Gastroesophageal sphincter (tissue), 4 donors: Measurements from ENCODE around the gene ANK3. TPM values are rescaled to one million over a fixed set of nuclear protein-coding genes. Genes with fewer than 3 reads are reported as not detected.

Experiments used
- ATAC-seq: fragments of 150-250 bp; one replicate; pipeline ENCODE4 v1.9.1; 2016; ENCODE audit warnings: mild to moderate bottlenecking, moderate library complexity
- H3K27ac ChIP-seq, 4 donors: fragments of 200-600 bp; sonication (generic) in 3 of 4; 1 replicate in 3 of 4; 2 replicates in 1 of 4; pipeline ENCODE4 v1.5.1; 2016 to 2019
- H3K27me3 ChIP-seq: fragments of 200-600 bp; sonication (generic); one replicate; pipeline ENCODE4 v1.5.1; 2019
- H3K36me3 ChIP-seq, 2 donors: fragments of 200-600 bp; sonication (generic); one replicate each; pipeline ENCODE4 v1.5.1; 2019; ENCODE audit warnings: control low read depth in 1 of 2
- H3K4me1 ChIP-seq, 3 donors: fragments of 200-600 bp; sonication (generic); 1 replicate in 2 of 3; 2 replicates in 1 of 3; pipeline ENCODE4 v1.5.1; 2016 to 2019; ENCODE audit warnings: control low read depth in 2 of 3
- H3K4me3 ChIP-seq, 2 donors: fragments of 200-600 bp; sonication (generic); one replicate each; pipeline ENCODE4 v1.5.1; 2019; ENCODE audit warnings: mild to moderate bottlenecking in 1 of 2, moderate library complexity in 1 of 2
- H3K9me3 ChIP-seq, 3 donors: fragments of 200-600 bp; sonication (generic); one replicate each; pipeline ENCODE4 v1.5.1; 2017 to 2019; ENCODE audit warnings: control low read depth in 2 of 3
- CTCF ChIP-seq, 4 experiments: fragments of 200-600 bp in 2 of 4; fragments of 450-650 bp in 2 of 4; sonication (generic) in 1 of 4; IDR thresholded peaks; one replicate each; pipeline ENCODE4 v1.5.1; 2017 to 2019; ENCODE audit warnings: antibody characterized with exemption in 4 of 4, mild to moderate bottlenecking in 2 of 4, moderate library complexity in 2 of 4
- EP300 ChIP-seq: sonication (generic); formaldehyde crosslinking; IDR thresholded peaks from one replicate; pipeline ENCODE4 v1.6.1; 2017; ENCODE audit warnings: antibody characterized with exemption, mild to moderate bottlenecking
- POLR2A ChIP-seq, 2 donors: fragments of 450-650 bp; IDR thresholded peaks; one replicate each; pipeline ENCODE4 v1.6.1; 2017; ENCODE audit warnings: antibody characterized with exemption in 2 of 2, mild to moderate bottlenecking in 2 of 2, moderate library complexity in 1 of 2
- POLR2AphosphoS5 ChIP-seq: sonication (generic); formaldehyde crosslinking; IDR thresholded peaks from one replicate; pipeline ENCODE4 v1.6.1; 2017; ENCODE audit warnings: antibody characterized with exemption
- WGBS, 2 donors: methylation state at CpG; one replicate each; pipeline ENCODE4 v1.1.5; 2018; ENCODE audit warnings: low coverage in 1 of 2; 5-methylcytosine and 5-hydroxymethylcytosine counted together
- total RNA-seq, 4 donors: library from RNA; depleted of rRNA; stranded (reverse); fragments of >200 nt; gene quantifications; one replicate each; pipeline ENCODE4 v1.1.0, GENCODE V29; 2016

Gene ANK3
- total RNA-seq, 4 donors from 2014 or later, result 21.1 to 61.5 (median 38.9) TPM

- TF ChIP-seq POLR2A (IDR thresholded peaks at IDR 0.05) (no peak), POLR2AphosphoS5 (no peak), CTCF (IDR thresholded peaks at IDR 0.05) (no peak), EP300 (no peak)
- no peak overlapping the region for H3K4me3 ChIP-seq
- no peaks in the 10 kb centered on the region for H3K27me3 ChIP-seq
- H3K9me3 ChIP-seq, result no peaks in the 10 kb centered on the region
- peaks cover 0 to 15% (median 0%) of the 10 kb centered on the region in 3 donors for H3K4me1 ChIP-seq
- no peak for ATAC-seq
- 60% methylated on average over 4 of the region's 4 CpGs for WGBS, 2 donors
- no peaks in the 10 kb centered on the region for H3K36me3 ChIP-seq
- H3K27ac ChIP-seq, result peak overlapping the region in 1 of 4 donors; percentile 23
Measured at GRCh38 chr10:60351191-60351853, 38.4 kb downstream of the ANK3 start.

GRCh38 chr10:60350400-60350799 is 39.3 kb downstream of the ANK3 start:
- no peaks in the 10 kb centered on the region for H3K27me3 ChIP-seq
- 67 to 69% methylated on average over 2 of the region's 2 CpGs for WGBS, 2 donors
- H3K4me3 ChIP-seq, result no peak overlapping the region
- ATAC-seq, result no peak
- no peaks in the 10 kb centered on the region for H3K9me3 ChIP-seq
- H3K36me3 ChIP-seq, result no peaks in the 10 kb centered on the region
- peaks cover 0 to 15% (median 0%) of the 10 kb centered on the region in 3 donors for H3K4me1 ChIP-seq
- H3K27ac ChIP-seq, result peak overlapping the region in 2 of 4 donors; percentile 14 to 19
- TF ChIP-seq POLR2A (IDR thresholded peaks at IDR 0.05), result no peak
- TF ChIP-seq CTCF (IDR thresholded peaks at IDR 0.05), result no peak
- no peak for TF ChIP-seq EP300
- TF ChIP-seq POLR2AphosphoS5, result no peak

- no peak for ATAC-seq
- Histone ChIP-seq H3K27ac (peak overlapping the region in 1 of 4 donors; percentile 19), H3K4me3 (no peak overlapping the region), H3K27me3 (no peaks in the 10 kb centered on the region), H3K4me1 (peaks cover 0 to 15% (median 0%) of the 10 kb centered on the region in 3 donors), H3K9me3 (no peaks in the 10 kb centered on the region), H3K36me3 (no peaks in the 10 kb centered on the region)
- 54 to 71% methylated on average over 2 of the region's 2 CpGs for WGBS, 2 donors
- no peak for TF ChIP-seq POLR2AphosphoS5
- no peak for TF ChIP-seq POLR2A (IDR thresholded peaks at IDR 0.05)
- no peak for TF ChIP-seq CTCF (IDR thresholded peaks at IDR 0.05)
- no peak for TF ChIP-seq EP300
Measured at GRCh38 chr10:60349426-60349825, 40.2 kb downstream of the ANK3 start.

GRCh38 chr10:60348982-60349381 is 40.7 kb downstream of the ANK3 start:
- no peaks in the 10 kb centered on the region for H3K9me3 ChIP-seq
- peaks cover 0 to 15% (median 0%) of the 10 kb centered on the region in 3 donors for H3K4me1 ChIP-seq
- no peaks in the 10 kb centered on the region for H3K36me3 ChIP-seq
- H3K27me3 ChIP-seq, result no peaks in the 10 kb centered on the region
- no peak overlapping the region for H3K4me3 ChIP-seq
- no peak for ATAC-seq
- peak overlapping the region in 1 of 4 donors; percentile 23 for H3K27ac ChIP-seq
- WGBS, 2 donors, result 79 to 90% methylated on average over 2 of the region's 2 CpGs
- TF ChIP-seq CTCF (IDR thresholded peaks at IDR 0.05) (no peak), POLR2A (IDR thresholded peaks at IDR 0.05) (no peak), POLR2AphosphoS5 (no peak), EP300 (no peak)

- H3K9me3 ChIP-seq, result no peaks in the 10 kb centered on the region
- peaks cover 0 to 15% (median 0%) of the 10 kb centered on the region in 3 donors for H3K4me1 ChIP-seq
- TF ChIP-seq EP300 (no peak), CTCF (IDR thresholded peaks at IDR 0.05) (no peak), POLR2A (IDR thresholded peaks at IDR 0.05) (no peak), POLR2AphosphoS5 (no peak)
- H3K36me3 ChIP-seq, result no peaks in the 10 kb centered on the region
- WGBS, 2 donors, result 93 to 100% methylated on average over 1 of the region's 1 CpG
- no peak overlapping the region for H3K4me3 ChIP-seq
- H3K27me3 ChIP-seq, result no peaks in the 10 kb centered on the region
- H3K27ac ChIP-seq, result no peak overlapping the region
- ATAC-seq, result no peak
Measured at GRCh38 chr10:60347270-60347669, 42.4 kb downstream of the ANK3 start.
